ENCODE data around the gene KIFC1. TPM values are rescaled to one million over a fixed set of nuclear protein-coding genes. Genes with fewer than 3 reads are reported as not detected.
A peak's percentile ranks its signal among the peaks of the same experiment; 100 is the strongest.

The KIFC1 gene
- total RNA-seq, 2 donors from 2014 or later: 56.6 to 94.3 TPM

GRCh38 chr6:33446356-33446755 is 54.7 kb downstream of the KIFC1 start:
- no peak overlapping the region for H3K27ac ChIP-seq (ENCODE audit: low read depth, low read length)
- no peak overlapping the region for H3K4me3 ChIP-seq (ENCODE audit: low read length)
- H3K27me3 ChIP-seq (ENCODE audit: control insufficient read depth, insufficient read depth, low read length, poor library complexity, severe bottlenecking): no peaks in the 10 kb centered on the region
- Mint-ChIP-seq H3K27ac (peak overlapping the region; percentile 29), H3K36me3 (ENCODE audit: low read depth) (peaks cover 67% of the 10 kb centered on the region), H3K4me1 (no peaks in the 10 kb centered on the region), H3K4me3 (no peak overlapping the region), H3K9me3 (no peaks in the 10 kb centered on the region), H3K27me3 (ENCODE audit: insufficient read depth) (no peaks in the 10 kb centered on the region)
- H3K4me1 ChIP-seq (ENCODE audit: control insufficient read depth, insufficient read depth, low read length): no peaks in the 10 kb centered on the region
- WGBS, 2 experiments (ENCODE audit: insufficient coverage in 1 of 2, insufficient read length in 1 of 2): 90 to 95% methylated on average over 10 of the region's 10 CpGs
- H3K36me3 ChIP-seq (ENCODE audit: control insufficient read depth, insufficient read depth, low read length): peaks cover 71% of the 10 kb centered on the region
- TF ChIP-seq CTCF (conservative IDR thresholded peaks at IDR 0.05): no peak
- H3K9ac ChIP-seq (ENCODE audit: extremely low read depth, low read length, poor library complexity, severe bottlenecking): no peak overlapping the region
- no peaks in the 10 kb centered on the region for H3K9me3 ChIP-seq (ENCODE audit: control insufficient read depth, low read length)
- no peak for DNase-seq

GRCh38 chr6:33450434-33450833 is 58.8 kb downstream of the KIFC1 start:
- Mint-ChIP-seq H3K36me3 (ENCODE audit: low read depth) (peaks cover 42% of the 10 kb centered on the region), H3K4me1 (peaks cover 11% of the 10 kb centered on the region), H3K27me3 (ENCODE audit: insufficient read depth) (no peaks in the 10 kb centered on the region), H3K9me3 (no peaks in the 10 kb centered on the region), H3K4me3 (no peak overlapping the region), H3K27ac (no peak overlapping the region)
- no peak for DNase-seq
- Histone ChIP-seq H3K4me1 (ENCODE audit: control insufficient read depth, insufficient read depth, low read length) (no peaks in the 10 kb centered on the region), H3K27ac (ENCODE audit: low read depth, low read length) (peak overlapping the region; percentile 32), H3K9me3 (ENCODE audit: control insufficient read depth, low read length) (no peaks in the 10 kb centered on the region), H3K36me3 (ENCODE audit: control insufficient read depth, insufficient read depth, low read length) (peaks cover 41% of the 10 kb centered on the region), H3K9ac (ENCODE audit: extremely low read depth, low read length, poor library complexity, severe bottlenecking) (no peak overlapping the region), H3K4me3 (ENCODE audit: low read length) (no peak overlapping the region), H3K27me3 (ENCODE audit: control insufficient read depth, insufficient read depth, low read length, poor library complexity, severe bottlenecking) (no peaks in the 10 kb centered on the region)
- 80 to 95% methylated on average over 1 to 3 of the region's 3 CpGs for WGBS, 2 experiments (ENCODE audit: insufficient coverage in 1 of 2, insufficient read length in 1 of 2)
- no peak for TF ChIP-seq CTCF (conservative IDR thresholded peaks at IDR 0.05)

GRCh38 chr6:33451606-33452005 is 60.0 kb downstream of the KIFC1 start:
- Histone ChIP-seq H3K9ac (ENCODE audit: extremely low read depth, low read length, poor library complexity, severe bottlenecking) (no peak overlapping the region), H3K36me3 (ENCODE audit: control insufficient read depth, insufficient read depth, low read length) (peaks cover 46% of the 10 kb centered on the region), H3K4me1 (ENCODE audit: control insufficient read depth, insufficient read depth, low read length) (no peaks in the 10 kb centered on the region), H3K9me3 (ENCODE audit: control insufficient read depth, low read length) (no peaks in the 10 kb centered on the region), H3K4me3 (ENCODE audit: low read length) (no peak overlapping the region), H3K27ac (ENCODE audit: low read depth, low read length) (no peak overlapping the region), H3K27me3 (ENCODE audit: control insufficient read depth, insufficient read depth, low read length, poor library complexity, severe bottlenecking) (no peaks in the 10 kb centered on the region)
- H3K27ac Mint-ChIP-seq: no peak overlapping the region
- WGBS, 2 experiments (ENCODE audit: insufficient coverage in 1 of 2, insufficient read length in 1 of 2): 97% methylated on average over 11 of the region's 15 CpGs; no CpG with 5 or more reads in 1 of the 2 experiments
- H3K9me3 Mint-ChIP-seq: no peaks in the 10 kb centered on the region
- H3K36me3 Mint-ChIP-seq (ENCODE audit: low read depth): peaks cover 44% of the 10 kb centered on the region
- H3K4me3 Mint-ChIP-seq: no peak overlapping the region
- no peak for DNase-seq
- TF ChIP-seq CTCF (conservative IDR thresholded peaks at IDR 0.05): no peak
- H3K4me1 Mint-ChIP-seq: peaks cover 11% of the 10 kb centered on the region
- no peaks in the 10 kb centered on the region for H3K27me3 Mint-ChIP-seq (ENCODE audit: insufficient read depth)

Measured in endodermal cell (in vitro differentiated cells).